Liver (tissue), 9 donors: ENCODE measurements around the gene HK2. TPM values are rescaled to one million over a fixed set of nuclear protein-coding genes. Genes with fewer than 3 reads are reported as not detected.

Experiments used
- DNase-seq: peaks from one replicate; pipeline ENCODE4 v3.0.0-alpha.2; 2017; ENCODE audit warnings: low spot score
- H3K27ac ChIP-seq, 2 donors: one replicate each; pipeline ENCODE4 v1.7.0; 2013; ENCODE audit warnings: inconsistent platforms in 2 of 2, low read length in 2 of 2, control low read depth in 1 of 2, low read depth in 1 of 2, mild to moderate bottlenecking in 1 of 2
- H3K27me3 ChIP-seq, 4 donors: one replicate each; pipeline versions ENCODE4 v1.6.1 to v1.7.0; 2013; ENCODE audit warnings: low read length in 3 of 4, inconsistent platforms in 1 of 4, mild to moderate bottlenecking in 1 of 4, moderate library complexity in 1 of 4; ENCODE audit not compliant: control insufficient read depth in 4 of 4, insufficient read depth in 4 of 4
- H3K36me3 ChIP-seq, 4 donors: one replicate each; pipeline versions ENCODE4 v1.6.1 to v1.7.0; 2013; ENCODE audit warnings: low read length in 3 of 4, mild to moderate bottlenecking in 3 of 4, low read depth in 1 of 4, moderate library complexity in 1 of 4; ENCODE audit not compliant: control insufficient read depth in 4 of 4, insufficient read depth in 3 of 4
- H3K4me1 ChIP-seq, 4 donors: one replicate each; pipeline versions ENCODE4 v1.6.1 to v1.7.0; 2013; ENCODE audit warnings: low read length in 3 of 4, mild to moderate bottlenecking in 3 of 4, moderate library complexity in 1 of 4; ENCODE audit not compliant: control insufficient read depth in 4 of 4, insufficient read depth in 4 of 4
- H3K4me3 ChIP-seq, 3 donors: one replicate each; pipeline versions ENCODE4 v1.6.1 to v1.7.0; 2013; ENCODE audit warnings: low read length in 3 of 3, control low read depth in 1 of 3, low read depth in 1 of 3, mild to moderate bottlenecking in 1 of 3
- H3K9ac ChIP-seq, 2 donors: one replicate each; pipeline ENCODE4 v1.7.0; 2013; ENCODE audit warnings: low read length in 2 of 2, mild to moderate bottlenecking in 2 of 2, moderate library complexity in 2 of 2, control low read depth in 1 of 2, low read depth in 1 of 2
- H3K9me3 ChIP-seq, 4 donors: one replicate each; pipeline versions ENCODE4 v1.6.1 to v1.7.0; 2013; ENCODE audit warnings: low read length in 3 of 4; ENCODE audit not compliant: control insufficient read depth in 4 of 4
- ATF3 ChIP-seq: IDR thresholded peaks from 2 replicates; pipeline ENCODE4 v1.6.1; 2016; ENCODE audit warnings: antibody characterized with exemption
- EGR1 ChIP-seq, 2 donors: IDR thresholded peaks; 2 replicates each; pipeline ENCODE4 v1.6.1; 2016 to 2018; ENCODE audit warnings: antibody characterized with exemption in 2 of 2, low read depth in 2 of 2
- FOXA1 ChIP-seq: IDR thresholded peaks from 2 replicates; pipeline ENCODE4 v1.6.1; 2016; ENCODE audit warnings: antibody characterized with exemption
- FOXA2 ChIP-seq: IDR thresholded peaks from 2 replicates; pipeline ENCODE4 v1.6.1; 2016; ENCODE audit warnings: antibody characterized with exemption
- GABPA ChIP-seq, 2 donors: IDR thresholded peaks in 1 of 2; conservative IDR thresholded peaks in 1 of 2; 2 replicates each; pipeline ENCODE4 v1.6.1; 2016; ENCODE audit warnings: antibody characterized with exemption in 2 of 2, mild to moderate bottlenecking in 1 of 2, moderate library complexity in 1 of 2
- HNF4A ChIP-seq, 2 donors: conservative IDR thresholded peaks; 2 replicates each; pipeline ENCODE4 v1.6.1; 2016; ENCODE audit warnings: antibody characterized with exemption in 2 of 2, mild to moderate bottlenecking in 2 of 2
- HNF4G ChIP-seq: IDR thresholded peaks from 2 replicates; pipeline ENCODE4 v1.6.1; 2016; ENCODE audit warnings: antibody characterized with exemption
- JUND ChIP-seq, 2 donors: IDR thresholded peaks; 2 replicates each; pipeline ENCODE4 v1.6.1; 2016; ENCODE audit warnings: antibody characterized with exemption in 2 of 2
- MAX ChIP-seq: IDR thresholded peaks from 2 replicates; pipeline ENCODE4 v1.6.1; 2016; ENCODE audit warnings: antibody characterized with exemption
- NR2F2 ChIP-seq: IDR thresholded peaks from 2 replicates; pipeline ENCODE4 v1.6.1; 2016; ENCODE audit warnings: antibody characterized with exemption
- RAD21 ChIP-seq, 2 donors: IDR thresholded peaks; 2 replicates each; pipeline ENCODE4 v1.6.1; 2016; ENCODE audit warnings: antibody characterized with exemption in 2 of 2, mild to moderate bottlenecking in 2 of 2
- REST ChIP-seq: IDR thresholded peaks from 2 replicates; pipeline ENCODE4 v1.6.1; 2016; ENCODE audit warnings: antibody characterized with exemption, mild to moderate bottlenecking
- RXRA ChIP-seq, 2 donors: IDR thresholded peaks; 2 replicates each; pipeline ENCODE4 v1.6.1; 2017 to 2018; ENCODE audit warnings: antibody characterized with exemption in 2 of 2, mild to moderate bottlenecking in 1 of 2
- SP1 ChIP-seq: IDR thresholded peaks from 2 replicates; pipeline ENCODE4 v1.6.1; 2018; ENCODE audit warnings: antibody characterized with exemption, mild to moderate bottlenecking
- TAF1 ChIP-seq: conservative IDR thresholded peaks from 2 replicates; pipeline ENCODE4 v1.6.1; 2016; ENCODE audit warnings: antibody characterized with exemption, mild to moderate bottlenecking
- YY1 ChIP-seq: IDR thresholded peaks from 2 replicates; pipeline ENCODE4 v1.6.1; 2016; ENCODE audit warnings: antibody characterized with exemption, mild to moderate bottlenecking
- ZBTB33 ChIP-seq: IDR thresholded peaks from 2 replicates; pipeline ENCODE4 v1.6.1; 2016; ENCODE audit warnings: antibody characterized with exemption
- WGBS: extraction: QIAGEN DNeasy Blood & Tissue Kit; methylation state at CpG from one replicate; pipeline ENCODE4 v1.1.7; 2013; 5-methylcytosine and 5-hydroxymethylcytosine counted together
- polyA plus RNA-seq, 2 donors: library from polyadenylated mRNA; stranded (reverse) in 1 of 2; unstranded in 1 of 2; fragments of 200-250 nt in 1 of 2; fragments of >200 nt in 1 of 2; fragmentation: Nextera tagmentation in 1 of 2; extraction: Ambion mirVana in 1 of 2; gene quantifications; one replicate each; pipeline versions ENCODE4 v1.2.1 to v1.2.3, GENCODE V29; 2013 to 2015
- total RNA-seq, 2 donors: library from RNA; depleted of rRNA; stranded (reverse); fragments of >200 nt; gene quantifications; one replicate each; pipeline ENCODE4 v1.2.3, GENCODE V29; 2014
- donor health status: healthy.
- donor health status: healthy.
- donor health status: healthy.
- donor health status: healthy.
- donor health status: healthy.

HK2 gene
- total and polyA plus RNA-seq, 4 donors: 0.21 to 3.5 (median 1.0) TPM

- Histone ChIP-seq H3K27ac (no peak overlapping the region), H3K9me3 (no peaks in the 10 kb centered on the region), H3K9ac (no peak overlapping the region), H3K4me3 (no peak overlapping the region), H3K36me3 (no peaks in the 10 kb centered on the region), H3K27me3 (no peaks in the 10 kb centered on the region), H3K4me1 (peaks cover 0 to 3% (median 3%) of the 10 kb centered on the region in 4 donors)
- TF ChIP-seq EGR1 (IDR thresholded peaks at IDR 0.05; ENCODE audit: low read depth in 2 of 2) (no peak), RAD21 (IDR thresholded peaks at IDR 0.05) (no peak), MAX (no peak), HNF4G (no peak), FOXA1 (no peak), ZBTB33 (no peak), NR2F2 (no peak), ATF3 (no peak)
- 63% methylated on average over 8 of the region's 8 CpGs for WGBS
- no peak for DNase-seq
Measured at GRCh38 chr2:74845217-74845751, 11.4 kb downstream of the HK2 start.

- Histone ChIP-seq H3K36me3 (no peaks in the 10 kb centered on the region), H3K4me1 (peaks cover 0 to 3% (median 3%) of the 10 kb centered on the region in 4 donors), H3K27me3 (no peaks in the 10 kb centered on the region), H3K9me3 (no peaks in the 10 kb centered on the region), H3K4me3 (no peak overlapping the region), H3K9ac (no peak overlapping the region), H3K27ac (peak overlapping the region in 1 of 2 donors; percentile 14)
- 82% methylated on average over 2 of the region's 2 CpGs for WGBS
- no peak for DNase-seq
- TF ChIP-seq NR2F2: no peak
- TF ChIP-seq TAF1: no peak
- TF ChIP-seq EGR1 (IDR thresholded peaks at IDR 0.05; ENCODE audit: low read depth in 2 of 2): no peak
- TF ChIP-seq ZBTB33: no peak
Measured at GRCh38 chr2:74845991-74846390, 12.1 kb downstream of the HK2 start.

- peaks cover 2 to 3% (median 3%) of the 10 kb centered on the region in 4 donors for H3K4me1 ChIP-seq
- 94% methylated on average over 2 of the region's 2 CpGs for WGBS
Measured at GRCh38 chr2:74846481-74846880, 12.6 kb downstream of the HK2 start.

More at GRCh38 chr2:74846481-74846880, 12.6 kb downstream of the HK2 start:
- Histone ChIP-seq H3K27me3 (no peaks in the 10 kb centered on the region), H3K9me3 (no peaks in the 10 kb centered on the region), H3K36me3 (no peaks in the 10 kb centered on the region), H3K4me3 (no peak overlapping the region), H3K9ac (no peak overlapping the region), H3K27ac (no peak overlapping the region)
- no peak for DNase-seq
- TF ChIP-seq RAD21 (IDR thresholded peaks at IDR 0.05): no peak
- no peak for TF ChIP-seq EGR1 (IDR thresholded peaks at IDR 0.05; ENCODE audit: low read depth in 2 of 2)
- no peak for TF ChIP-seq SP1
- TF ChIP-seq RXRA (IDR thresholded peaks at IDR 0.05): no peak
- TF ChIP-seq NR2F2: no peak
- TF ChIP-seq YY1: no peak
- no peak for TF ChIP-seq HNF4G
- no peak for TF ChIP-seq HNF4A (conservative IDR thresholded peaks at IDR 0.05)
- TF ChIP-seq REST: no peak
- TF ChIP-seq ZBTB33: no peak
- TF ChIP-seq TAF1: no peak
- TF ChIP-seq FOXA1: no peak
- TF ChIP-seq FOXA2: no peak
- no peak for TF ChIP-seq JUND (IDR thresholded peaks at IDR 0.05)
- TF ChIP-seq GABPA (IDR thresholded peaks at IDR 0.05 in 1 of 2, conservative IDR thresholded peaks at IDR 0.05 in 1 of 2): no peak
- TF ChIP-seq MAX: no peak
